Measurements from ENCODE around the gene GRHPR.

GRHPR gene

DNA sequence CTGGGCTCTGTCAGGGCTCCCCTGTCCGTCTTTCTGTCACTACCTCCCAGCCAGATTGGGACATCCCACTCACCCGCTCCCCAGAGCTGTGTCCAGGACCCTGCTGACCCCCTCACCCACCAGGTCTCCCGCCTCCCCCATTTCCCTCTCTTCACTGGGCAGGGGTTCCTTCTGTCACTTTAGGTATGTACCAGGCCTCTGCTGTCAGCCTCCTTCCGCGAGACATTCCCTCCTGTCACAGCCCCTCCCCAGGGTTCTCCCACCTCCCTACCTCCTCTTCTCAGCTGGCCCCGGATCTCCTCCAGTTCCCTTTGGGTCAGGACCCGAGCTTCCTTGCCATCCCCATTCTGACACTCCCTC lies 63.7 kb downstream of the GRHPR start:
- DNase-seq: no peak
